ENCODE results near the gene RAPGEF2. TPM values are rescaled to one million over a fixed set of nuclear protein-coding genes. Genes with fewer than 3 reads are reported as not detected.

Gene RAPGEF2
- total RNA-seq, 1 experiment from 2014 or later = 37.1 TPM

- WGBS (ENCODE audit: extremely low coverage, insufficient read length, low lambda C conversion rate) = no CpG with 5 or more reads among the region's 5 CpGs
- Histone ChIP-seq H3K23me2 (ENCODE audit: insufficient read length, low read depth, low read length, poor library complexity, severe bottlenecking) (no peaks in the 10 kb centered on the region), H3K79me2 (ENCODE audit: insufficient read depth, low read length) (no peaks in the 10 kb centered on the region)
Observed at GRCh38 chr4:159195361-159195769, 92.5 kb downstream of the RAPGEF2 start.

More at GRCh38 chr4:159195361-159195769, 92.5 kb downstream of the RAPGEF2 start:
- Histone ChIP-seq H3K4ac (ENCODE audit: low read depth, low read length) (no peak overlapping the region), H2BK15ac (ENCODE audit: low read depth, low read length) (no peak overlapping the region), H3K9me3 (ENCODE audit: control insufficient read depth, low read depth, low read length) (no peaks in the 10 kb centered on the region), H3T11ph (ENCODE audit: low read length) (no peak overlapping the region), H4K91ac (ENCODE audit: insufficient read length, low read depth, low read length) (no peak overlapping the region), H3K14ac (ENCODE audit: insufficient read depth, low read length) (no peak overlapping the region; the same call in 1 of the 2 replicates), H2AK5ac (ENCODE audit: insufficient read length, low read length) (no peak overlapping the region), H2BK120ac (ENCODE audit: low read depth, low read length, poor library complexity, severe bottlenecking) (no peak overlapping the region), H4K5ac (ENCODE audit: insufficient read length, low read depth, low read length) (no peak overlapping the region), H2BK5ac (ENCODE audit: insufficient read length, low read length) (no peak overlapping the region), H3K23ac (ENCODE audit: insufficient read length, low read depth, low read length) (no peak overlapping the region), H2BK12ac (ENCODE audit: insufficient read length, low read depth, low read length) (no peak overlapping the region), H3K4me2 (ENCODE audit: insufficient read depth, insufficient read length, low read length) (no peak overlapping the region), H3K79me1 (ENCODE audit: insufficient read depth, low read depth, low read length, poor library complexity, severe bottlenecking) (no peaks in the 10 kb centered on the region), H2AFZ (ENCODE audit: low read length) (no peak overlapping the region), H3K56ac (ENCODE audit: insufficient read length, low read depth, low read length) (no peak overlapping the region), H4K20me1 (ENCODE audit: control insufficient read depth, insufficient read depth, insufficient read length) (no peaks in the 10 kb centered on the region), H3K9ac (ENCODE audit: extremely low read depth, insufficient read length, low read length) (no peak overlapping the region), H3K27me3 (ENCODE audit: insufficient read depth, low read length) (no peaks in the 10 kb centered on the region), H3K4me1 (ENCODE audit: insufficient read depth, low read length) (peaks cover 3% of the 10 kb centered on the region), H3K18ac (ENCODE audit: insufficient read length, low read depth, low read length) (no peak overlapping the region), H3K27ac (ENCODE audit: insufficient read length, low read depth, low read length) (no peak overlapping the region), H2BK20ac (ENCODE audit: low read depth, low read length, poor library complexity, severe bottlenecking) (no peak overlapping the region), H4K8ac (replicated peaks; ENCODE audit: insufficient read length, low read depth, low read length) (no peak overlapping the region)
- TF ChIP-seq CTCF (conservative IDR thresholded peaks at IDR 0.05) = no peak
- Mint-ChIP-seq H3K36me3 (ENCODE audit: insufficient read depth in 1 of 3, low read depth in 3 of 3) (no peaks in the 10 kb centered on the region; a peak in 2 of 7 replicates), H3K27me3 (ENCODE audit: low read depth) (no peaks in the 10 kb centered on the region), H3K4me3 (no peak overlapping the region), H3K4me1 (peaks cover 14 to 17% of the 10 kb centered on the region in 2 experiments), H3K27ac (no peak overlapping the region), H3K9me3 (no peaks in the 10 kb centered on the region)
- no peak for DNase-seq
